Stomach (tissue), 4 donors: ENCODE results near the gene MAOA.

ENCODE experiments used
- EP300 ChIP-seq: sonication (generic); formaldehyde crosslinking; IDR thresholded peaks from one replicate; pipeline ENCODE4 v1.6.1; 2017; ENCODE audit warnings: antibody characterized with exemption
- POLR2A ChIP-seq, 4 donors: fragments of 450-650 bp; IDR thresholded peaks; one replicate each; pipeline ENCODE4 v1.6.1; 2016; ENCODE audit warnings: antibody characterized with exemption in 4 of 4, control low read depth in 2 of 4, mild to moderate bottlenecking in 1 of 4, moderate library complexity in 1 of 4
- POLR2AphosphoS5 ChIP-seq, 3 donors: sonication (generic); formaldehyde crosslinking; IDR thresholded peaks; one replicate each; pipeline ENCODE4 v1.6.1; 2016; ENCODE audit warnings: antibody characterized with exemption in 3 of 3
- TF ChIP-seq, protein P1 (sequence below), 7 experiments: fragments of 450-650 bp in 4 of 7; fragments of 200-600 bp in 3 of 7; sonication (generic) in 3 of 7; IDR thresholded peaks; one replicate each; pipeline ENCODE4 v1.5.1; 2016 to 2019; ENCODE audit warnings: antibody characterized with exemption in 7 of 7, control low read depth in 2 of 7, mild to moderate bottlenecking in 1 of 7

DNA sequence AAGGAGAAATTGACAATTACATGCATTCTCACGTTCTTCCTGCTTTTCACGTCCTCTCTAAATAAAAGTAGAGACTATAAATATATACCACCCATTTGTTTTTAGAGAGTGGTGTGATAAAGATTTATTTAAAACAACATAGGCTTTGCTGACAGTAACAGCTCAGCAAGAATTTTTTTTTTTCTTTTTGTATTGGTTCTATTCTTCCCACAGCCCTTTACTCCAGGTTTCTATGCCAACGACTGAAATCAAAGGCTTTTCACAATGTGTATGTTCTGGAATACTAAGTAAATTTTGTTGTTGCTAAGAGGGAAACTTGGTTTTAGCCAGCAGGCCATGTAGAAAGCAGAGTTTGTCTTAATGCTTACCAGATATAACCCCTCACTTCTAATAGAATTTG, 43.4 kb downstream of the MAOA start:
- TF ChIP-seq, protein P1, sequence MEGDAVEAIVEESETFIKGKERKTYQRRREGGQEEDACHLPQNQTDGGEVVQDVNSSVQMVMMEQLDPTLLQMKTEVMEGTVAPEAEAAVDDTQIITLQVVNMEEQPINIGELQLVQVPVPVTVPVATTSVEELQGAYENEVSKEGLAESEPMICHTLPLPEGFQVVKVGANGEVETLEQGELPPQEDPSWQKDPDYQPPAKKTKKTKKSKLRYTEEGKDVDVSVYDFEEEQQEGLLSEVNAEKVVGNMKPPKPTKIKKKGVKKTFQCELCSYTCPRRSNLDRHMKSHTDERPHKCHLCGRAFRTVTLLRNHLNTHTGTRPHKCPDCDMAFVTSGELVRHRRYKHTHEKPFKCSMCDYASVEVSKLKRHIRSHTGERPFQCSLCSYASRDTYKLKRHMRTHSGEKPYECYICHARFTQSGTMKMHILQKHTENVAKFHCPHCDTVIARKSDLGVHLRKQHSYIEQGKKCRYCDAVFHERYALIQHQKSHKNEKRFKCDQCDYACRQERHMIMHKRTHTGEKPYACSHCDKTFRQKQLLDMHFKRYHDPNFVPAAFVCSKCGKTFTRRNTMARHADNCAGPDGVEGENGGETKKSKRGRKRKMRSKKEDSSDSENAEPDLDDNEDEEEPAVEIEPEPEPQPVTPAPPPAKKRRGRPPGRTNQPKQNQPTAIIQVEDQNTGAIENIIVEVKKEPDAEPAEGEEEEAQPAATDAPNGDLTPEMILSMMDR (IDR thresholded peaks at IDR 0.05), result no peak
- TF ChIP-seq POLR2A (IDR thresholded peaks at IDR 0.05) (no peak), POLR2AphosphoS5 (IDR thresholded peaks at IDR 0.05) (no peak), EP300 (no peak)
